Mesothelial cell of epicardium (in vitro differentiated cells): ENCODE data around the gene CBL. TPM values are rescaled to one million over a fixed set of nuclear protein-coding genes. Genes with fewer than 3 reads are reported as not detected.

Source experiments
- DNase-seq, 2 experiments: peaks; one replicate each; pipeline ENCODE4 v3.0.0; 2021; ENCODE audit warnings: low spot score in 2 of 2; ENCODE audit not compliant: unreplicated experiment in 2 of 2
- H3K27ac Mint-ChIP-seq: 2 replicates; pipeline ENCODE4 v1.8.0; 2021; ENCODE audit warnings: mixed read lengths
- H3K27me3 Mint-ChIP-seq: 2 replicates; pipeline ENCODE4 v1.8.0; 2021; ENCODE audit warnings: low read depth, mixed read lengths
- H3K36me3 Mint-ChIP-seq: 2 replicates; pipeline ENCODE4 v1.8.0; 2021; ENCODE audit warnings: mixed read lengths
- H3K4me1 Mint-ChIP-seq: 2 replicates; pipeline ENCODE4 v1.8.0; 2021; ENCODE audit warnings: mixed read lengths
- H3K4me3 Mint-ChIP-seq: 2 replicates; pipeline ENCODE4 v1.8.0; 2021; ENCODE audit warnings: mild to moderate bottlenecking, moderate library complexity, mixed read lengths
- H3K9me3 Mint-ChIP-seq: 2 replicates; pipeline ENCODE4 v1.8.0; 2021; ENCODE audit warnings: mixed read lengths
- CTCF ChIP-seq: fragments of 200-600 bp; sonication (generic); IDR thresholded peaks from one replicate; pipeline ENCODE4 v1.5.0; 2021; ENCODE audit warnings: antibody characterized with exemption; ENCODE audit not compliant: unreplicated experiment
- total RNA-seq: library from RNA; stranded (reverse); gene quantifications from 3 replicates; pipeline ENCODE4 v1.2.1, GENCODE V29; 2021

The CBL gene
- total RNA-seq, 1 donor from 2014 or later: 27.5 TPM

DNA sequence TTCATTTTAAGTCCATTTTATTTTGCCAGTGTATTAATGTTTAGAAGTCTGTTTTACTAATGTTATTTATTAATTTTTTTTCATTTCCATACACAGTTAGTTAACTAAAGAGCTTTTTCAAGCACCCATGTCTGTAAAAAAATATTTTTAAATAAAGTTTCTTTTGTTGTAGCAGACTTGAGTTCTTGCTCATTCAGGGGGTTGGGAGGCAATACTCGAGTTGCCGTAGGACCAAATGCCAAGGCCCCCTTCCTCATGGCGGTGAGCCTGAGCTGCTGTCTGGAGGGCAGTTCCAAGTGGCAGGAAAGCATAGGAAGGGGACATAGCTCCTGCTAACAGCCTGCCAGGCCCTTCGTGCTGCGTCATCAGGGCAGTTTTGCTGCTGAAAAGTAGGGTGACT, 101.8 kb downstream of the CBL start:
- no peak for DNase-seq
- H3K4me1 Mint-ChIP-seq: no peaks in the 10 kb centered on the region
- H3K9me3 Mint-ChIP-seq: no peaks in the 10 kb centered on the region
- no peak overlapping the region for H3K27ac Mint-ChIP-seq
- peaks cover 19% of the 10 kb centered on the region for H3K36me3 Mint-ChIP-seq
- H3K27me3 Mint-ChIP-seq: no peaks in the 10 kb centered on the region
- no peak for TF ChIP-seq CTCF
- no peak overlapping the region for H3K4me3 Mint-ChIP-seq

DNA sequence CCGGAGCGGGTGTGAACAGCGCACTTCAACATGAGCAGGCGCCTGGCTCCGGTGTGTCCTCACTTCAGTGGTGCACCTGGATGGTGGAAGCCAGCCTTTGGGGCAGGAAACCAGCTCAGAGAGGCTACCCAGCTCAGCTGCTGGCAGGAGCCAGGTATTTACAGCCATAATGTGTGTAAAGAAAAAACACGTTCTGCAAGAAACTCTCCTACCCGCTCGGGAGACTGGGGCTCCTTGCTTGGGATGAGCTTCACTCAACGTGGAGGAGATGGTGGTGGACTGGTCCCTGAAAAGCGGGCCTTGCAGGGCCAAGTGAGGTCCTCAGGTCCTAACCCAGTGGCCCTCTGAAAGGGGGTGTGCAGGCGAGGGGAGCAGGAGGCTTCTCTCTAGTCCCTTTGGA, 103.3 kb downstream of the CBL start:
- H3K4me1 Mint-ChIP-seq: no peaks in the 10 kb centered on the region

GRCh38 chr11:119309953-119310681, 104.0 kb downstream of the CBL start:
- Mint-ChIP-seq H3K36me3 (peaks cover 8% of the 10 kb centered on the region), H3K4me3 (no peak overlapping the region), H3K4me1 (no peaks in the 10 kb centered on the region), H3K27me3 (no peaks in the 10 kb centered on the region), H3K9me3 (no peaks in the 10 kb centered on the region), H3K27ac (no peak overlapping the region)
- no peak for DNase-seq
- no peak for TF ChIP-seq CTCF

More for the DNA sequence above, 103.3 kb downstream of the CBL start:
- TF ChIP-seq CTCF: no peak
- Mint-ChIP-seq H3K27ac (no peak overlapping the region), H3K4me3 (no peak overlapping the region), H3K9me3 (no peaks in the 10 kb centered on the region), H3K27me3 (no peaks in the 10 kb centered on the region), H3K36me3 (peaks cover 9% of the 10 kb centered on the region)
- no peak for DNase-seq

GRCh38 chr11:119310682-119311052, 104.5 kb downstream of the CBL start:
- no peak for DNase-seq
- no peak for TF ChIP-seq CTCF
- Mint-ChIP-seq H3K27ac (no peak overlapping the region), H3K36me3 (peaks cover 5% of the 10 kb centered on the region), H3K4me1 (peaks cover 5% of the 10 kb centered on the region), H3K27me3 (no peaks in the 10 kb centered on the region), H3K9me3 (no peaks in the 10 kb centered on the region), H3K4me3 (no peak overlapping the region)

DNA sequence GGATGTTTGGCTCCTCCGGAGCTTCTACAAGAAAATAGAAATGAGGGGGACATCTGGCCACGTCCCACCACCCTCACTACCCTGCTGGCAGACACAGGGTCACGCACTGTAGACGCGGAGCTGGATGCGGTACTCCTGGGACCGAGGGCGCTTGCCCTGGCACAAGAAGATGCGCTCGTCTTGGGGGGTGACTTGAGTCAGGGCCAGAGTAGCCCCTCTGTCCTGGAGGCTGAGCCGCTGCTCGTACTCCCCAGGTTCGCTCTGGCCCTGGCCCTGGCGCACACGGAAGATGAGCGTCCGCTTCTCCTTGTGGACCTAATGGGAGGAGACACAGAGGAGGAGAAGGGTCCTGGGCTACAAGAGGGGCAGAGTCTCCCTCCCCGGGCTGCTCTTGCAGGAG, 108.6 kb downstream of the CBL start:
- TF ChIP-seq CTCF: no peak
- H3K4me3 Mint-ChIP-seq: peak overlapping the region; percentile 69
- peaks cover 26% of the 10 kb centered on the region for H3K4me1 Mint-ChIP-seq

More for the DNA sequence above, 108.6 kb downstream of the CBL start:
- Mint-ChIP-seq H3K9me3 (no peaks in the 10 kb centered on the region), H3K27me3 (no peaks in the 10 kb centered on the region), H3K36me3 (peaks cover 2% of the 10 kb centered on the region), H3K27ac (no peak overlapping the region)
- no peak for DNase-seq
